ENCODE results near the gene GARIN5A.
"Not testable (repeated sequence)": the region's sequence is repeated elsewhere in the genome, so short reads cannot be mapped to it uniquely, and the experiment has no call there.

The GARIN5A gene

GRCh38 chr19:50461066-50461875, 15.4 kb downstream of the GARIN5A start:
- peak; percentile 60 for DNase-seq

DNA sequence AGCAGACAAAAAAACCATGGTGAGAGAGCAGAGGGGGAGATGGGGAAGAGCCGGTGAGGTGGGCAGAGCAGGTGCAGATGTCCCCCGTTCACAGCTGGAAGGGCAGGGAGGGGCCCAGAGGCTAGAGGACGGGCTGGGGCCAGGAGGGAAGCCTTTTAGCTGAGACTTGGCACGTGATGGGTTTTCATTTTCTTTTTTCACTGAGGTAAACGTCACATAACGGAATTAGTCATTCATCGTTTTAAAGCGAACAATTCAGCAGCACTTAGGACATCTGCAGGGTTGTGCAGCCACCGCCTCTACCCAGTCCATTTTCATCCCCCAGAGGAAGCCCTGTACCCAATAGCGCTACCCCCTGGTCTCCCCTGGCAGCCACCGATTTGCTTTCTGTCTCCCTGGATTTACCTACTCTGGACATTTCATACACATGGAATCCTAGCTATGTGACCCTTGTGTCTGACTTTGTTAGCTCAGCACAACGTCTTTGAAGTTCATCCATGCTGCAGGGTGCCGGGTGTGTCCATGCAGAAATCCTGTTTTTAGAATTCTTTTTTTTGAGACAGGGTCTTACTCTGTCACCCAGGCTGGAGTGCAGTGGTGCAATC, 16.4 kb downstream of the GARIN5A start:
- no peak for DNase-seq

DNA sequence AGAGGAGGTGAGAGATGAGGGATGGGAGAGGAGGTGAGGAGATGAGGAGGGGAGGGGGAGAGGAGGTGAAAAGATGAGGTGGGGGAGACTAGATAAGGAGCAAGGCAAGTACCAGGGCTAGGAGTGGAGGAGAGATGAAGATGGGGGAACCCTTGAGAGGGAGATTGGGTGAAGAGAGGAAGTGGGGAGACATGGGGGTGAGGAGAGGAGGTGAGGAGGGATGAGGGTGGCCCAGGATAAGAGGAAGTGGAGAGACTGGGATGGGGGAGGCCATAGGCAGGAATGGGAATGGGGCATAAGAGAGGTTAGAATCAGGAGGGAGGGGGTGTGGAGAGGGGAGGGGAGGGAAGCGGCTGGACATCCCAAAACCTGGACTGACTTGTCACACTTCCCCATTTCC, 17.0 kb downstream of the GARIN5A start:
- DNase-seq = no peak

- no peak for DNase-seq
Observed at GRCh38 chr19:50459067-50459456, 17.6 kb downstream of the GARIN5A start.

- DNase-seq = no peak
Observed at GRCh38 chr19:50458396-50459066, 18.1 kb downstream of the GARIN5A start.

DNA sequence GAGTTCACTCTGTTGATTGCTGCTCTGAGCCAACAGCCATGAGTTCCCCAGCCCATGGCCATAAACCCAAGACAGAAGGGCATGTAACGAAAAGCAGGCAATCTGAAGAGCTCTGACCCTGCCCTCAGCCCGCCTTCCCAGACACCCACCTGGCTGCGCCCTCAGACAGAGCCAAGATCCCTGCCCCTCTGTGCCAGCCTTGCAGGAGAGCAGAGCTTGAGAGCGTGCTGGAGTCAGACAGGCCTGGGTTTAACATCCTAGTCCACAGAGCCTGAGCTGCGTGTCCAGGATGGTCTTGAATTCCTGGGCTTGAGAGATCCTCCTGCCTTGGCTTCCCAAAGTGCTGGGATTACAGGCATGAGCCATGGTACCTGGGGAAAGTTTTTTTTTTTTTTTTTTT, 19.3 kb downstream of the GARIN5A start:
- no peak for DNase-seq

DNA sequence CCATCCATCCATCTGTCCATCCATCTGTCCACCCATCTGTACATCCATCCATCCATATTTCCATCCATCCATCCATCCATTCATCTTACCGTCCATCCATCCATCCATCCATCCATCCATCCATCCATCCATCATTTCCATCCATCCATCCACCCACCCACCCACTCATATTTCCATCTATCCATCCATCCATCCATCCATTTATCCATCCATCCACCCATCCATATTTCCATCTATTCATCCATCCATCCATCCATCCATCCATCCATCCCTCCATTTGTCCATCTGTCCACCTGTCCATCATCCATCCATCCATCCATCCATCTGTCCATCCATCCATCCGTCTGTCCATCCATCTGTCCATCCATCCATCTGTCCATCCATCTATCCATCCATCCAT, 20.7 kb downstream of the GARIN5A start:
- no peak for DNase-seq

GRCh38 chr19:50453243-50453642, 23.4 kb downstream of the GARIN5A start:
- DNase-seq = no peak

GRCh38 chr19:50451223-50451534, 25.5 kb downstream of the GARIN5A start:
- no peak for DNase-seq

GRCh38 chr19:50450369-50451222, 26.1 kb downstream of the GARIN5A start:
- no peak for DNase-seq

- DNase-seq = no peak
Observed at GRCh38 chr19:50449236-50449899, 27.3 kb downstream of the GARIN5A start.

DNA sequence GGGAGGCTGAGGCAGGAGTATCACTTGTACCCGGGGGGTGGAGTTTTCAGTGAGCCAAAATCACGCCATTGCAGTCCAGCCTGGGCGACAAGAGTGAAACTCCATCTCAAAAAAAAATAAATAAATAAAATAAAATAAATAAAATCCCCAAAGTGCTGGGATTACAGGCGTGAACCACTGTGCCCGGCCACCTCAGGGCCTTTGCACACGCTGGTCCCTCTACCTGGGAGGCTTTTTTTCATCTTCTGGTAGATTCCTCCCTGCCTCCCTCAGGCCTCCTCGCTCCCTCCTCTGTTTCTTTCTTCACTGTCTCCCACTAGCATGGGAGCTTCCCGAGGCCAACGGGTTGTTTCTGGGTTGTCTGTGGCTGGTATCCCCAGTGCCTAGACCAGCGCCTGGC, 28.9 kb downstream of the GARIN5A start:
- DNase-seq = no peak

GRCh38 chr19:50447053-50447452, 29.6 kb downstream of the GARIN5A start:
- DNase-seq = no peak

GRCh38 chr19:50444059-50444458, 32.6 kb downstream of the GARIN5A start:
- DNase-seq = no peak

DNA sequence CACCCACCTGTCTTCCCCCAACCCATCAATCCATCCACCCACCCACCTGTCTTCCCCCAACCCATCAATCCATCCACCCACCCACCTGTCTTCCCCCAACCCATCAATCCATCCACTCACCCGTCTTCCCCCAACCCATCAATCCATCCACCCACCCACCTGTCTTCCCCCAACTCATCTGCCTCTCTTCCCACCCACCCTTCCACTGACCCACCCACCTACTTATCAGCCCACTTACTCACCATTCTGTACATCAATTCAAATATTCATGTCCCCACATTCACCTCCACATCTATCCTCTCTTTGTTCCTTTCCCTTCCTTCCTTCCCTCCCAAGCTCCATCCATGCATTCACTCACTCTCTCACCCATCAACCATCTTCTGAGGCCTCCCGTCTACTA, 37.5 kb downstream of the GARIN5A start:
- DNase-seq = not testable (repeated sequence)

- no peak for DNase-seq
Observed at GRCh38 chr19:50437862-50438449, 38.7 kb downstream of the GARIN5A start.

DNA sequence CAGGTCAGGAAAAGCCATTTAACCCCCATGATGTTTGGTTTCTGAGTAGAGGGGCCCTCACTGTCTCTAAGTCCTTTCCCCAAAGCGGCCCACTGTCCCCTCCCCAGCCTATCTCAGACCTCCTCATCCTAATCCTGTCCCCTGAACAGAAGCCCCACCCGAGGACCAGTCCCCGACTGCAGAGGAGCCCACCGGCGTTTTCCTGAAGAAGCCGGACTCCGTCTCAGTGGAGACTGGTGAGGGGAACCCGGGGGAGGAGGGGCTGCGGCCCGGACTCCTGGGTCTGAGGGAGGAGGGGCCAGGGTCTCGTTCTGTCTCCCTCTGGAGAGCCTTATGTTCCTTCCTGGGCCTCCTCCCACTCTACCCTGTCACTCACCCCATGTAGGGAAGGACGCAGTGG, 41.0 kb downstream of the GARIN5A start:
- no peak for DNase-seq

- DNase-seq = no peak
Observed at GRCh38 chr19:50435221-50435620, 41.4 kb downstream of the GARIN5A start.

GRCh38 chr19:50434525-50434924, 42.1 kb downstream of the GARIN5A start:
- no peak for DNase-seq

DNA sequence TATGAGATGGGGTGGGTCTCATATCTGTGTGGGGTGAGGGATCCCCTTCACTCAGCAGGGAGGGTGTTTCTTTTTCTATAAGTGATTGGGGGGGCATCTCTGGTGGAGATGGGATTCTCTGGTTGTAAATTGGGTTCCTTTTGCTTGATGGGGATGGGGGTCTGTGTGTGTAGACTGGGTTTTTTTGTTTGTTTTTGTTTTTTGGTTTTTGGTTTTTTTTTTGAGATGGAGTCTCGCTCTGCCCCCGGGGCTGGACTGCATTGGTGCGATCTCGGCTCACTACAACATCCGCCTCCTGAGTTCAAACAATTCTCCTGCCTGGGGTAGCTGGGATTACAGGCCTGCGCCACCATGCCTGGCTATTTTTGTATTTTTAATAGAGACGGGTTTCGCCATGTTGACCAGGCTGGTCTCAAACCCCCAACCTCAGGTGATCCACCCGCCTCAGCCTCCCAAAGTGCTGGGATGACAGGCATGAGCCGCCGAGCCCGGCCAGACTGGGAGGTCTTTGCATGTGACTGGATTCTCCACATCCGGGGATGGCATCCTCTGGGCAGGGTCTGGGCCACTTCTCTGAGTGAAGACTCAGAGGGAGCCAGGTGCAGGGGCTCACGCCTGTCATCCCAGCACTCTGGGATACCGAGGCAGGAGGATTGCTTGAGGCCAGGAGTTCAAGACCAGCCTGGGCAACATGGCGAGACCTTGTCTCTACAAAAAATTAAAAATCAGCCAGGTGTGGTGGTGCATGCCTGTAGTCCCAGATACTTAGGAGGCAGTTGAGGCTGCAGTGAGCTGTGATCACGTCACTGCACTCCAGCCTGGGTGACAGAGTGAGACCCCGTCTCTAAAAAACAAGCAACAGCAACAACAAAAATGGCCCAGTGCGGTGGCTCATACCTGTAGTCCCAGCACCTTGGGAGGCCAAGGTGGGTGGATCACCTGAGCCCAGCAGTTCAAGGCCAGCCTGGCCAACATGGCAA, 43.2 kb downstream of the GARIN5A start:
- no peak for DNase-seq

All from activated CD4-positive, CD25-positive, alpha-beta regulatory T cell treated with anti-CD3 and anti-CD28 coated beads, Interleukin-2, amount 50 U/mL, for 72 hours (primary cell).